ENCODE data around the gene PBXIP1.
"Not testable (repeated sequence)": the region's sequence is repeated elsewhere in the genome, so short reads cannot be mapped to it uniquely, and the experiment has no call there.

DNA sequence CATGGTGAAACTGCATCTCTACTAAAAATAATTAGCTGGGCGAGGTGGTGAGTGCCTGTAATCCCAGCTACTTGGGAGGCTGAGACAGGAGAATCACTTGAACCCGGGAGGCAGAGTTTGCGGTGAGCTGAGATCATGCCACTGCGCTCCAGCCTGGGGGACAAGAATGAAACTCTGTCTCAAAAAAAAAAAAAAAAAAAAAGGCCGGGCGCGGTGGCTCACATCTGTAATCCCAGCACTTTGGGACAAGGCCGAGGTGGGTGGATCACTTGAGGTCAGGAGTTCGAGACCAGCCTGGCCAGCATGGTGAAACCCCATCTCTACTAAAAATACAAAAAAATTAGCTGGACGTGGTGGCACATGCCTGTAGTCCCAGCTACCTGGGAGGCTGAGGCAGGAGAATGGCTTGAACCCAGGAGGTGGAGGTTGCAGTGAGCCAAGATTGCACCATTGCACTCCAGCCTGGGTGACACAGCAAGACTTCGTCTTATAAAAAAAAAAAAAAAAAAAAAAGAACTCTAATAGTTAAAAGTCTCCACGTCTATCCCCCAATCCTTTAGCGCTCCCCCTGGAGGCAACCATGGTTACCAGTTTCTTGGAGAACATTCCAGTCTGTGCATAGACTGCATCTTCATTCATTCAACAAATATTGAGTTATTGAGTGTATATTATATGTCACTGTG is 39.5 kb upstream of the PBXIP1 start:
- TF ChIP-seq, protein P1, sequence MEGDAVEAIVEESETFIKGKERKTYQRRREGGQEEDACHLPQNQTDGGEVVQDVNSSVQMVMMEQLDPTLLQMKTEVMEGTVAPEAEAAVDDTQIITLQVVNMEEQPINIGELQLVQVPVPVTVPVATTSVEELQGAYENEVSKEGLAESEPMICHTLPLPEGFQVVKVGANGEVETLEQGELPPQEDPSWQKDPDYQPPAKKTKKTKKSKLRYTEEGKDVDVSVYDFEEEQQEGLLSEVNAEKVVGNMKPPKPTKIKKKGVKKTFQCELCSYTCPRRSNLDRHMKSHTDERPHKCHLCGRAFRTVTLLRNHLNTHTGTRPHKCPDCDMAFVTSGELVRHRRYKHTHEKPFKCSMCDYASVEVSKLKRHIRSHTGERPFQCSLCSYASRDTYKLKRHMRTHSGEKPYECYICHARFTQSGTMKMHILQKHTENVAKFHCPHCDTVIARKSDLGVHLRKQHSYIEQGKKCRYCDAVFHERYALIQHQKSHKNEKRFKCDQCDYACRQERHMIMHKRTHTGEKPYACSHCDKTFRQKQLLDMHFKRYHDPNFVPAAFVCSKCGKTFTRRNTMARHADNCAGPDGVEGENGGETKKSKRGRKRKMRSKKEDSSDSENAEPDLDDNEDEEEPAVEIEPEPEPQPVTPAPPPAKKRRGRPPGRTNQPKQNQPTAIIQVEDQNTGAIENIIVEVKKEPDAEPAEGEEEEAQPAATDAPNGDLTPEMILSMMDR (IDR thresholded peaks at IDR 0.05; ENCODE audit: low read depth, low read length, poor library complexity, severe bottlenecking): peak; percentile 41
- not testable (repeated sequence) for TF ChIP-seq EZH2phosphoT487 (IDR thresholded peaks at IDR 0.05; ENCODE audit: borderline replicate concordance, low read length)

Measured in DOHH2 (cell line).